GM23248 (cell line): ENCODE data around the gene L1CAM.

Experiments
- EZH2 ChIP-seq: fragments of 200-600 bp; sonication (generic); IDR thresholded peaks from 2 replicates; pipeline ENCODE4 v1.6.1; 2018; ENCODE audit warnings: antibody characterized with exemption, mild to moderate bottlenecking; ENCODE audit not compliant: insufficient read depth, poor library complexity, severe bottlenecking
- EZH2phosphoT487 ChIP-seq: fragments of 200-600 bp; sonication (generic); IDR thresholded peaks from 2 replicates; pipeline ENCODE4 v1.6.1; 2018; ENCODE audit warnings: antibody characterized with exemption, moderate library complexity, mild to moderate bottlenecking, low read depth; ENCODE audit not compliant: insufficient read depth

DNA sequence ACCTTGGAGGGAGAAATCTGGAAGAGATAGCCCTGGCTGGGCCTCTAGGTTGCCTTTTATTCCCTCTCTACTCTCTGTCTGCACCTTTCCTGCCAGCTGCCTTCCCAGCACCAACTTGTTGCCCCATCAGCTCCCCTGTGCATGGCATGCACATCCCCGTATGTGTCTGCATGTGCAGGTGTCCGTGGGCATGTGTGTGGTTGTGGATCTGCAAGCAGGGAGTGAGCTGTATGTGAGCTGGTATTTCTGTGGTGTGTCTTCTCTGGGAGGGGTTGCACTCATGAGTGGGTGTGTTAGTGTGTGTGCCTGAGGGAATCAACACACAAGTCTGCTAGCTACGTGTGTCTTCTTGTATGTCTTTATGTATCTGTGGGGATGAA, 9.9 kb downstream of the L1CAM start:
- no peak for TF ChIP-seq EZH2
- TF ChIP-seq EZH2phosphoT487: no peak
